Bronchial epithelial cell (primary cell): ENCODE measurements around the gene ADGRD1. TPM values are rescaled to one million over a fixed set of nuclear protein-coding genes. Genes with fewer than 3 reads are reported as not detected.

Experiments used
- DNase-seq: peaks from one replicate; pipeline ENCODE4 v3.0.0-alpha.2; 2010; ENCODE audit warnings: low read depth
- FAIRE-seq: peaks from 2 replicates; lab custom pipeline; 2011; peaks lifted over from hg19 to GRCh38; lab: Jason Lieb, UNC
- H3K27me3 ChIP-seq: 2 replicates; pipeline ENCODE4 v1.5.1; 2011; ENCODE audit warnings: low read length; ENCODE audit not compliant: control insufficient read depth, insufficient read depth
- H3K36me3 ChIP-seq: 2 replicates; pipeline ENCODE4 v1.5.1; 2011; ENCODE audit warnings: low read length; ENCODE audit not compliant: control insufficient read depth, insufficient read depth
- H3K4me3 ChIP-seq: 2 replicates; pipeline ENCODE4 v1.5.1; 2011; ENCODE audit warnings: mild to moderate bottlenecking, low read depth, low read length, control low read depth
- CTCF ChIP-seq: IDR thresholded peaks from 2 replicates; pipeline ENCODE4 v1.5.1; 2011; ENCODE audit warnings: mild to moderate bottlenecking, moderate library complexity, low read length, control low read depth, inconsistent platforms; ENCODE audit not compliant: insufficient read depth, severe bottlenecking
- total RNA-seq: library from RNA; depleted of rRNA; stranded (reverse); fragments of >200 nt; gene quantifications from 2 replicates; pipeline ENCODE4 v1.2.1, GENCODE V29; 2014

ADGRD1 gene
- total RNA-seq, 1 donor from 2014 or later: not detected

- H3K27me3 ChIP-seq: no peaks in the 10 kb centered on the region
- no peak for FAIRE-seq
- H3K4me3 ChIP-seq: no peak overlapping the region
- peak; percentile 23 for DNase-seq
- H3K36me3 ChIP-seq: no peaks in the 10 kb centered on the region
- TF ChIP-seq CTCF: no peak
These were observed 81.6 kb downstream of the ADGRD1 start for GRCh38 chr12:131035245-131035681.

- TF ChIP-seq CTCF: no peak
- FAIRE-seq (no peak), DNase-seq (no peak)
- Histone ChIP-seq H3K27me3 (no peaks in the 10 kb centered on the region), H3K4me3 (no peak overlapping the region), H3K36me3 (no peaks in the 10 kb centered on the region)
These were observed 84.5 kb downstream of the ADGRD1 start for GRCh38 chr12:131038159-131038558.

- FAIRE-seq (no peak), DNase-seq (no peak)
- H3K36me3 ChIP-seq: no peaks in the 10 kb centered on the region
- H3K27me3 ChIP-seq: no peaks in the 10 kb centered on the region
- H3K4me3 ChIP-seq: no peak overlapping the region
- TF ChIP-seq CTCF: no peak
These were observed 85.5 kb downstream of the ADGRD1 start for GRCh38 chr12:131038961-131039950.

- H3K4me3 ChIP-seq: no peak overlapping the region
- no peaks in the 10 kb centered on the region for H3K27me3 ChIP-seq
- no peak for TF ChIP-seq CTCF
- H3K36me3 ChIP-seq: no peaks in the 10 kb centered on the region
- FAIRE-seq (no peak), DNase-seq (no peak)
These were observed 86.8 kb downstream of the ADGRD1 start for GRCh38 chr12:131040491-131040890.

GRCh38 chr12:131041216-131041967 is 87.7 kb downstream of the ADGRD1 start:
- FAIRE-seq (no peak), DNase-seq (no peak)
- no peaks in the 10 kb centered on the region for H3K27me3 ChIP-seq
- no peak for TF ChIP-seq CTCF
- H3K36me3 ChIP-seq: no peaks in the 10 kb centered on the region
- H3K4me3 ChIP-seq: no peak overlapping the region
